ENCODE data around the gene DLG5.

DNA sequence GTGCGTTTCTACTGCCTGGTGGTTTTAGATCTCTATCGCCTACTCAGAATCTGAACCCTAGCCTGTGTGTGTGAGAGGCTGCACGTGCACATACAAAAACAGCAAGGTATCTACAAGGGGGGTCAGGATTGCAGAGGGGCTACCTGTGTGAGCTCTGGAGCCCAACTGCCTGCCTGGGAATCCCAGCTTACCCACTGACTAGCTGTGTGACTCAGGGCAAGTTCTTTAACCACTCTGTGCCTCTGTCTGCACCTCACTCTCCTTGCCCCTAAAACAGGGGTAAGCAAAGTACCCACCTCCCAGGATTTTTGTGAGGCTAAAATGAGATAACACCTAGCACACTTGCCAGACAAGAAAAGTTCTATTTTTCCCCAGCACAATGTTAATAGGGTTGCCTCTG, 32.5 kb downstream of the DLG5 start:
- TF ChIP-seq POLR2AphosphoS5 (IDR thresholded peaks at IDR 0.05; ENCODE audit: low read depth, low read length): no peak
- TF ChIP-seq, protein P1, sequence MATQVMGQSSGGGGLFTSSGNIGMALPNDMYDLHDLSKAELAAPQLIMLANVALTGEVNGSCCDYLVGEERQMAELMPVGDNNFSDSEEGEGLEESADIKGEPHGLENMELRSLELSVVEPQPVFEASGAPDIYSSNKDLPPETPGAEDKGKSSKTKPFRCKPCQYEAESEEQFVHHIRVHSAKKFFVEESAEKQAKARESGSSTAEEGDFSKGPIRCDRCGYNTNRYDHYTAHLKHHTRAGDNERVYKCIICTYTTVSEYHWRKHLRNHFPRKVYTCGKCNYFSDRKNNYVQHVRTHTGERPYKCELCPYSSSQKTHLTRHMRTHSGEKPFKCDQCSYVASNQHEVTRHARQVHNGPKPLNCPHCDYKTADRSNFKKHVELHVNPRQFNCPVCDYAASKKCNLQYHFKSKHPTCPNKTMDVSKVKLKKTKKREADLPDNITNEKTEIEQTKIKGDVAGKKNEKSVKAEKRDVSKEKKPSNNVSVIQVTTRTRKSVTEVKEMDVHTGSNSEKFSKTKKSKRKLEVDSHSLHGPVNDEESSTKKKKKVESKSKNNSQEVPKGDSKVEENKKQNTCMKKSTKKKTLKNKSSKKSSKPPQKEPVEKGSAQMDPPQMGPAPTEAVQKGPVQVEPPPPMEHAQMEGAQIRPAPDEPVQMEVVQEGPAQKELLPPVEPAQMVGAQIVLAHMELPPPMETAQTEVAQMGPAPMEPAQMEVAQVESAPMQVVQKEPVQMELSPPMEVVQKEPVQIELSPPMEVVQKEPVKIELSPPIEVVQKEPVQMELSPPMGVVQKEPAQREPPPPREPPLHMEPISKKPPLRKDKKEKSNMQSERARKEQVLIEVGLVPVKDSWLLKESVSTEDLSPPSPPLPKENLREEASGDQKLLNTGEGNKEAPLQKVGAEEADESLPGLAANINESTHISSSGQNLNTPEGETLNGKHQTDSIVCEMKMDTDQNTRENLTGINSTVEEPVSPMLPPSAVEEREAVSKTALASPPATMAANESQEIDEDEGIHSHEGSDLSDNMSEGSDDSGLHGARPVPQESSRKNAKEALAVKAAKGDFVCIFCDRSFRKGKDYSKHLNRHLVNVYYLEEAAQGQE (IDR thresholded peaks at IDR 0.05; ENCODE audit: insufficient read depth in 1 of 2, low read depth in 2 of 2, low read length in 2 of 2): no peak
- no peak for TF ChIP-seq SIN3A (IDR thresholded peaks at IDR 0.05; ENCODE audit: borderline replicate concordance, insufficient read depth, low read length)

All from PFSK-1 (cell line).